ENCODE measurements around the gene DDX10. TPM values are rescaled to one million over a fixed set of nuclear protein-coding genes. Genes with fewer than 3 reads are reported as not detected.

DDX10 gene
- polyA plus RNA-seq, 1 donor (not counting 4 experiments of a cell fraction or from before 2014, with no cell fraction given): 32.3 TPM

GRCh38 chr11:108958368-108959104 is 293.7 kb downstream of the DDX10 start:
- DNase-seq (ENCODE audit: low read depth, low spot score): no peak
- H3K4me2 ChIP-seq (ENCODE audit: control insufficient read depth, extremely low read depth, insufficient read depth, low read depth, low read length): no peak overlapping the region

GRCh38 chr11:108959105-108959761 is 294.4 kb downstream of the DDX10 start:
- no peak overlapping the region for H3K27ac ChIP-seq (ENCODE audit: control insufficient read depth, insufficient read depth, low read length)
- dilution Hi-C loops (cut with MboI; ENCODE audit: extremely low pct_ligation_motif_present, low sequenced_read_pairs): no loop called here

More at GRCh38 chr11:108958368-108959104, 293.7 kb downstream of the DDX10 start:
- Histone ChIP-seq H2AFZ (ENCODE audit: control insufficient read depth, low read length) (no peak overlapping the region), H3K27me3 (ENCODE audit: control insufficient read depth, extremely low read depth, insufficient read depth, low read length) (no peaks in the 10 kb centered on the region), H4K20me1 (ENCODE audit: control insufficient read depth, extremely low read depth, insufficient read depth, low read length) (no peaks in the 10 kb centered on the region), H3K4me3 (ENCODE audit: control insufficient read depth in 2 of 3, extremely low read depth in 1 of 3, insufficient read depth in 2 of 3, low read depth in 1 of 3, low read length in 3 of 3) (no peak overlapping the region), H3K4me1 (ENCODE audit: control insufficient read depth, extremely low read depth, insufficient read depth, low read length) (peaks cover 22% of the 10 kb centered on the region), H3K36me3 (ENCODE audit: control insufficient read depth in 2 of 2, extremely low read depth in 1 of 2, insufficient read depth in 2 of 2, low read length in 2 of 2) (no peaks in the 10 kb centered on the region), H3K79me2 (ENCODE audit: control insufficient read depth, insufficient read depth, low read length) (no peaks in the 10 kb centered on the region), H3K9me1 (ENCODE audit: control insufficient read depth, extremely low read depth, insufficient read depth, low read length) (no peaks in the 10 kb centered on the region), H3K27ac (ENCODE audit: control insufficient read depth, insufficient read depth, low read length) (no peak overlapping the region), H3K9me3 (ENCODE audit: control insufficient read depth, low read depth, low read length) (no peaks in the 10 kb centered on the region), H3K9ac (ENCODE audit: control insufficient read depth, extremely low read depth, insufficient read depth, low read length) (no peak overlapping the region)
- no peak for FAIRE-seq
- TF ChIP-seq CTCF (optimal IDR thresholded peaks at IDR 0.05 in 1 of 3, IDR thresholded peaks at IDR 0.05 in 1 of 3, conservative IDR thresholded peaks at IDR 0.05 in 1 of 3; ENCODE audit: extremely low read depth in 1 of 3, insufficient read depth in 2 of 3, low read length in 3 of 3) (no peak), EZH2 (IDR thresholded peaks at IDR 0.05; ENCODE audit: low read length) (no peak)
- dilution Hi-C loops (cut with MboI; ENCODE audit: extremely low pct_ligation_motif_present, low sequenced_read_pairs): no loop called here

More at GRCh38 chr11:108959105-108959761, 294.4 kb downstream of the DDX10 start:
- Histone ChIP-seq H4K20me1 (ENCODE audit: control insufficient read depth, extremely low read depth, insufficient read depth, low read length) (no peaks in the 10 kb centered on the region), H3K79me2 (ENCODE audit: control insufficient read depth, insufficient read depth, low read length) (no peaks in the 10 kb centered on the region), H3K9me1 (ENCODE audit: control insufficient read depth, extremely low read depth, insufficient read depth, low read length) (no peaks in the 10 kb centered on the region), H3K9me3 (ENCODE audit: control insufficient read depth, low read depth, low read length) (no peaks in the 10 kb centered on the region), H3K4me2 (ENCODE audit: control insufficient read depth, extremely low read depth, insufficient read depth, low read depth, low read length) (no peak overlapping the region), H2AFZ (ENCODE audit: control insufficient read depth, low read length) (no peak overlapping the region), H3K27me3 (ENCODE audit: control insufficient read depth, extremely low read depth, insufficient read depth, low read length) (no peaks in the 10 kb centered on the region), H3K4me1 (ENCODE audit: control insufficient read depth, extremely low read depth, insufficient read depth, low read length) (peaks cover 22% of the 10 kb centered on the region), H3K36me3 (ENCODE audit: control insufficient read depth in 2 of 2, extremely low read depth in 1 of 2, insufficient read depth in 2 of 2, low read length in 2 of 2) (no peaks in the 10 kb centered on the region), H3K9ac (ENCODE audit: control insufficient read depth, extremely low read depth, insufficient read depth, low read length) (no peak overlapping the region), H3K4me3 (ENCODE audit: control insufficient read depth in 2 of 3, extremely low read depth in 1 of 3, insufficient read depth in 2 of 3, low read depth in 1 of 3, low read length in 3 of 3) (no peak overlapping the region)
- DNase-seq (ENCODE audit: low read depth, low spot score): no peak
- no peak for FAIRE-seq
- TF ChIP-seq EZH2 (IDR thresholded peaks at IDR 0.05; ENCODE audit: low read length) (no peak), CTCF (optimal IDR thresholded peaks at IDR 0.05 in 1 of 3, IDR thresholded peaks at IDR 0.05 in 1 of 3, conservative IDR thresholded peaks at IDR 0.05 in 1 of 3; ENCODE audit: extremely low read depth in 1 of 3, insufficient read depth in 2 of 3, low read length in 3 of 3) (no peak)
